Neural cell (in vitro differentiated cells): Measurements from ENCODE around the gene SLF1. TPM values are rescaled to one million over a fixed set of nuclear protein-coding genes. Genes with fewer than 3 reads are reported as not detected.

Source experiments
- H2AFZ ChIP-seq: fragments of 200-600, 300-800 bp; sonication (generic), shearing (Covaris generic); 2 replicates; pipeline ENCODE4 v1.6.0; 2014; ENCODE audit warnings: low read depth, mild to moderate bottlenecking, antibody characterized with exemption, low read length, moderate library complexity
- H3F3A ChIP-seq: fragments of 200-600 bp; shearing (Covaris generic); 2 replicates; pipeline ENCODE4 v1.6.1; 2016; ENCODE audit warnings: mild to moderate bottlenecking, moderate library complexity, mixed read lengths, antibody characterized with exemption, low read length; ENCODE audit not compliant: insufficient read depth, poor library complexity, severe bottlenecking
- H3K27ac ChIP-seq: fragments of 200-600, 300-800 bp; sonication (generic), shearing (Covaris generic); 2 replicates; pipeline ENCODE4 v1.5.1; 2014; ENCODE audit warnings: mild to moderate bottlenecking, low read length, moderate library complexity
- H3K27me3 ChIP-seq: fragments of 300-800, 200-600 bp; sonication (generic), shearing (Covaris generic); 2 replicates; pipeline ENCODE4 v1.6.0; 2014; ENCODE audit warnings: mild to moderate bottlenecking, low read depth, low read length, moderate library complexity; ENCODE audit not compliant: insufficient read depth
- H3K36me3 ChIP-seq: fragments of 300-800, 200-600 bp; sonication (generic), shearing (Covaris generic); 2 replicates; pipeline ENCODE4 v1.5.1; 2014; ENCODE audit warnings: mild to moderate bottlenecking, antibody characterized with exemption, low read length, moderate library complexity; ENCODE audit not compliant: insufficient read depth
- H3K4me2 ChIP-seq: fragments of 300-800, 200-600 bp; sonication (generic), shearing (Covaris generic); 2 replicates; pipeline ENCODE4 v1.6.0; 2014; ENCODE audit warnings: mild to moderate bottlenecking, low read length
- H3K4me3 ChIP-seq: fragments of 300-800, 200-600 bp; sonication (generic), shearing (Covaris generic); 2 replicates; pipeline ENCODE4 v1.5.1; 2014; ENCODE audit warnings: mild to moderate bottlenecking, low read length, moderate library complexity
- H3K79me2 ChIP-seq: fragments of 200-600 bp; shearing (Covaris generic); replicated peaks from 2 replicates; pipeline ENCODE4 v1.6.0; 2014; ENCODE audit warnings: mild to moderate bottlenecking, low read length, moderate library complexity; ENCODE audit not compliant: insufficient read depth
- H3K9ac ChIP-seq: fragments of 300-800, 200-600 bp; sonication (generic), shearing (Covaris generic); 2 replicates; pipeline ENCODE4 v1.6.1; 2016; ENCODE audit warnings: mild to moderate bottlenecking, low read length, mixed read lengths
- H3K9me2 ChIP-seq: fragments of 200-600 bp; shearing (Covaris generic); 2 replicates; pipeline ENCODE4 v1.6.1; 2016; ENCODE audit warnings: mild to moderate bottlenecking, low read length, mixed read lengths; ENCODE audit not compliant: insufficient read depth
- H3K9me3 ChIP-seq: fragments of 200-600, 300-800 bp; sonication (generic), shearing (Covaris generic); 2 replicates; pipeline ENCODE4 v1.6.1; 2016; ENCODE audit warnings: mild to moderate bottlenecking, mixed run types, low read length, moderate library complexity, mixed read lengths
- H4K20me1 ChIP-seq: fragments of 200-600 bp; shearing (Covaris generic); 2 replicates; pipeline ENCODE4 v1.6.1; 2016; ENCODE audit warnings: mild to moderate bottlenecking, mixed run types; ENCODE audit not compliant: insufficient read depth
- CTCF ChIP-seq: fragments of 450-650 bp; IDR thresholded peaks from 2 replicates; pipeline ENCODE4 v1.5.1; 2014; ENCODE audit warnings: antibody characterized with exemption, mild to moderate bottlenecking, moderate library complexity; ENCODE audit not compliant: poor library complexity, severe bottlenecking
- EP300 ChIP-seq: fragments of 450-650 bp; conservative IDR thresholded peaks from 2 replicates; pipeline ENCODE4 v1.6.1; 2014; ENCODE audit warnings: antibody characterized with exemption, mild to moderate bottlenecking, moderate library complexity; ENCODE audit not compliant: poor library complexity, severe bottlenecking
- EZH2 ChIP-seq: fragments of 200-600, 300-800 bp; shearing (Covaris generic), sonication (generic); IDR thresholded peaks from 2 replicates; pipeline ENCODE4 v1.6.1; 2014; ENCODE audit warnings: antibody characterized with exemption, low read length, borderline replicate concordance, mild to moderate bottlenecking; ENCODE audit not compliant: insufficient read depth, poor library complexity, severe bottlenecking
- MXI1 ChIP-seq: fragments of 450-650 bp; conservative IDR thresholded peaks from 2 replicates; pipeline ENCODE4 v1.6.1; 2014; ENCODE audit warnings: antibody characterized with exemption, mild to moderate bottlenecking; ENCODE audit not compliant: poor library complexity, severe bottlenecking
- POLR2AphosphoS5 ChIP-seq: IDR thresholded peaks from 2 replicates; pipeline ENCODE4 v1.6.1; 2012
- RAD21 ChIP-seq: fragments of 450-650 bp; conservative IDR thresholded peaks from 2 replicates; pipeline ENCODE4 v1.6.1; 2014; ENCODE audit warnings: antibody characterized with exemption, mild to moderate bottlenecking, moderate library complexity
- REST ChIP-seq: IDR thresholded peaks from 2 replicates; pipeline ENCODE4 v1.6.1; 2012; ENCODE audit warnings: borderline replicate concordance
- SMC3 ChIP-seq: fragments of 450-650 bp; conservative IDR thresholded peaks from 2 replicates; pipeline ENCODE4 v1.6.1; 2014; ENCODE audit warnings: antibody characterized with exemption, mild to moderate bottlenecking, moderate library complexity; ENCODE audit not compliant: poor library complexity
- TAF1 ChIP-seq: IDR thresholded peaks from 2 replicates; pipeline ENCODE4 v1.6.1; 2012; ENCODE audit warnings: low read depth
- polyA plus RNA-seq: library from polyadenylated mRNA; depleted of rRNA; stranded (reverse); fragments of >200 nt; gene quantifications from 2 replicates; pipeline ENCODE4 v1.2.3, GENCODE V29; 2014

Gene SLF1
- polyA plus RNA-seq, 1 donor from 2014 or later: 19.7 TPM

GRCh38 chr5:94691291-94691690 is 72.8 kb downstream of the SLF1 start (continued):
- TF ChIP-seq REST (no peak), SMC3 (no peak)

DNA sequence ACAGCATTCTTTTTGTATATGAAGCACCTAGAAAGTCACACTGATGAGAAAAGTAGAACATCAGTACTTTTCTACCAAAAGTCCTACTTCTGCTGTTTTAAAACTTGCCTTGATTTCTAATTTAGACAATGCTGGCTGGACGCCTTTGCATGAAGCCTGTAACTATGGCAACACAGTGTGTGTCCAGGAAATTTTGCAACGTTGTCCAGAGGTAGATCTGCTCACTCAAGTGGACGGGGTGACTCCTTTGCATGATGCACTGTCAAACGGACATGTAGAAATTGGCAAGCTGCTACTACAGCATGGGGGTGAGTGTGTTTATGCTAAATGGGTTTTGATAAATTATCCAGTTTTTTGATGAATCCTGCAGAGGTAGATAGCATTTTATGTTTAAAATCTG is 73.5 kb downstream of the SLF1 start:
- Histone ChIP-seq H3K27me3 (no peaks in the 10 kb centered on the region), H3K79me2 (peaks cover 4% of the 10 kb centered on the region), H3K9me3 (no peaks in the 10 kb centered on the region), H3K9ac (no peak overlapping the region), H2AFZ (no peak overlapping the region), H4K20me1 (no peaks in the 10 kb centered on the region), H3F3A (no peaks in the 10 kb centered on the region), H3K9me2 (no peaks in the 10 kb centered on the region), H3K4me3 (peak overlapping the region; percentile 39), H3K36me3 (no peaks in the 10 kb centered on the region), H3K27ac (no peak overlapping the region), H3K4me2 (no peak overlapping the region)
- no peak for TF ChIP-seq POLR2AphosphoS5
- peak; percentile 8 for TF ChIP-seq RAD21

DNA sequence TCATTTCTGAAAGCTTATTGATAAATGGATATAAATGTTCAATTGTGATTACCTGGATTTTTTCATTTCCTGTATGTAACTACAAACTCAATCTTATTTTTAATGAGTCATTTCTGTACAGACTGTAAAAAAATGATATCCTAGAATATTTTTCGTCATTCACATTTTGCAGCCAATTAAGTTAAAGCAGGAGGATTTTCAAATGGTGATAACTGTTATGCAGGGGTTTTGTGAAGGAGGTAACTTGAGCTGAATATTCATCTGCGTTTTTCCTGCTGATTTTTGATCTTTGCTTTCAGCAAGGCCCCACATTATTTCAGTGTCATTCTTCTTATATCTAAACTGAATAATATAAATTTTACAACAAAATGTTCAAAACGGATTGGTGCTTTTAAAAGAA is 74.1 kb downstream of the SLF1 start:
- Histone ChIP-seq H3K4me3 (peak overlapping the region; percentile 26), H3K27ac (no peak overlapping the region)

More for the DNA sequence above, 74.1 kb downstream of the SLF1 start:
- Histone ChIP-seq H3K9me3 (no peaks in the 10 kb centered on the region), H2AFZ (no peak overlapping the region), H3K36me3 (no peaks in the 10 kb centered on the region), H3K79me2 (peaks cover 4% of the 10 kb centered on the region), H3K9ac (no peak overlapping the region), H3K27me3 (no peaks in the 10 kb centered on the region), H4K20me1 (no peaks in the 10 kb centered on the region), H3K9me2 (no peaks in the 10 kb centered on the region), H3K4me2 (no peak overlapping the region), H3F3A (no peaks in the 10 kb centered on the region)
- no peak for TF ChIP-seq MXI1
- no peak for TF ChIP-seq SMC3
- TF ChIP-seq TAF1: no peak
- no peak for TF ChIP-seq EZH2
- TF ChIP-seq REST: no peak
- no peak for TF ChIP-seq RAD21
- no peak for TF ChIP-seq CTCF
- no peak for TF ChIP-seq POLR2AphosphoS5
- TF ChIP-seq EP300: no peak
